HepG2 (cell line): ENCODE measurements around the gene BTBD7. TPM values are rescaled to one million over a fixed set of nuclear protein-coding genes. Genes with fewer than 3 reads are reported as not detected.

Experiments used
- BORCS8-MEF2B ChIP-seq: sonication (generic); formaldehyde crosslinking; IDR thresholded peaks from 2 replicates; pipeline ENCODE4 v1.8.0; 2022; ENCODE audit warnings: mild to moderate bottlenecking, missing genetic modification reagents
- CENPX ChIP-seq: sonication (generic); formaldehyde crosslinking; IDR thresholded peaks from 2 replicates; pipeline ENCODE4 v1.9.0; 2021; ENCODE audit warnings: mild to moderate bottlenecking, missing genetic modification reagents, moderate library complexity
- EED ChIP-seq: sonication (generic); formaldehyde crosslinking; IDR thresholded peaks from 2 replicates; pipeline ENCODE4 v1.5.0; 2020; ENCODE audit warnings: mild to moderate bottlenecking, missing genetic modification reagents
- FOXP1 ChIP-seq, 2 experiments: fragments of 450-650 bp in 1 of 2; IDR thresholded peaks; 2 replicates each; pipeline ENCODE4 v1.6.1; 2017 to 2018; ENCODE audit warnings: antibody characterized with exemption in 1 of 2
- GATAD1 ChIP-seq: IDR thresholded peaks from 2 replicates; pipeline ENCODE4 v1.6.1; 2016; ENCODE audit warnings: missing genetic modification reagents, missing compliant biosample characterization
- GFI1 ChIP-seq: sonication (generic); formaldehyde crosslinking; IDR thresholded peaks from 2 replicates; pipeline ENCODE4 v1.5.0; 2020; ENCODE audit warnings: missing genetic modification reagents, mild to moderate bottlenecking, borderline replicate concordance
- HDAC2 ChIP-seq: sonication (generic); formaldehyde crosslinking; IDR thresholded peaks from 2 replicates; pipeline ENCODE4 v1.4.0; 2020; ENCODE audit warnings: missing genetic modification reagents
- HNRNPK ChIP-seq: fragments of 200-400 bp; formaldehyde crosslinking; IDR thresholded peaks from 2 replicates; pipeline ENCODE4 v1.6.1; 2018; ENCODE audit warnings: low read length, low read depth, moderate library complexity, mild to moderate bottlenecking; ENCODE audit not compliant: poor library complexity, severe bottlenecking
- HOXA5 ChIP-seq: sonication (generic); formaldehyde crosslinking; IDR thresholded peaks from 2 replicates; pipeline ENCODE4 v1.4.0; 2020; ENCODE audit warnings: missing genetic modification reagents
- IRF2 ChIP-seq: IDR thresholded peaks from 2 replicates; pipeline ENCODE4 v1.6.1; 2018; ENCODE audit warnings: missing genetic modification reagents, missing compliant biosample characterization
- KDM5B ChIP-seq: sonication (generic); formaldehyde crosslinking; IDR thresholded peaks from 2 replicates; pipeline ENCODE4 v1.4.0; 2020; ENCODE audit warnings: missing genetic modification reagents, mild to moderate bottlenecking, borderline replicate concordance
- MED1 ChIP-seq: sonication (generic); formaldehyde crosslinking; IDR thresholded peaks from 2 replicates; pipeline ENCODE4 v1.4.0; 2020; ENCODE audit warnings: missing genetic modification reagents
- MED13 ChIP-seq: sonication (generic); formaldehyde crosslinking; IDR thresholded peaks from 2 replicates; pipeline ENCODE4 v1.5.0; 2020; ENCODE audit warnings: missing genetic modification reagents
- MEF2D ChIP-seq: sonication (generic); formaldehyde crosslinking; IDR thresholded peaks from 2 replicates; pipeline ENCODE4 v1.5.1; 2020; ENCODE audit warnings: mild to moderate bottlenecking, missing genetic modification reagents
- NFYB ChIP-seq: sonication (generic); formaldehyde crosslinking; IDR thresholded peaks from 2 replicates; pipeline ENCODE4 v1.4.0; 2020; ENCODE audit warnings: missing genetic modification reagents
- NR2C2 ChIP-seq: sonication (generic); formaldehyde crosslinking; IDR thresholded peaks from 2 replicates; pipeline ENCODE4 v1.4.0; 2020; ENCODE audit warnings: missing genetic modification reagents, mild to moderate bottlenecking, moderate library complexity, borderline replicate concordance
- NRL ChIP-seq: sonication (generic); formaldehyde crosslinking; IDR thresholded peaks from 2 replicates; pipeline ENCODE4 v1.5.0; 2020; ENCODE audit warnings: missing genetic modification reagents, mild to moderate bottlenecking, moderate library complexity, borderline replicate concordance
- RAD51 ChIP-seq: fragments of 450-650 bp; IDR thresholded peaks from 2 replicates; pipeline ENCODE4 v1.6.1; 2016; ENCODE audit warnings: borderline replicate concordance
- SAFB2 ChIP-seq: sonication (generic); formaldehyde crosslinking; IDR thresholded peaks from 2 replicates; pipeline ENCODE4 v1.5.1; 2020; ENCODE audit warnings: missing genetic modification reagents, low read depth, mild to moderate bottlenecking, borderline replicate concordance
- SMYD3 ChIP-seq: sonication (generic); formaldehyde crosslinking; IDR thresholded peaks from 2 replicates; pipeline ENCODE4 v1.8.1; 2023; ENCODE audit warnings: mild to moderate bottlenecking, missing genetic modification reagents
- TBP ChIP-seq: sonication (generic); formaldehyde crosslinking; IDR thresholded peaks from 2 replicates; pipeline ENCODE4 v1.5.0; 2020; ENCODE audit warnings: missing genetic modification reagents
- THAP11 ChIP-seq: IDR thresholded peaks from 2 replicates; pipeline ENCODE4 v1.6.1; 2016; ENCODE audit warnings: missing biosample characterization, missing genetic modification reagents
- THAP7 ChIP-seq: sonication (generic); formaldehyde crosslinking; IDR thresholded peaks from 2 replicates; pipeline ENCODE4 v1.8.1; 2023; ENCODE audit warnings: mild to moderate bottlenecking, missing genetic modification reagents
- YEATS4 ChIP-seq: sonication (generic); formaldehyde crosslinking; IDR thresholded peaks from 2 replicates; pipeline ENCODE4 v1.4.0; 2020; ENCODE audit warnings: missing genetic modification reagents, borderline replicate concordance
- ZBTB14 ChIP-seq: sonication (generic); formaldehyde crosslinking; IDR thresholded peaks from 2 replicates; pipeline ENCODE4 v1.4.0; 2020; ENCODE audit warnings: missing genetic modification reagents
- ZFY ChIP-seq: sonication (generic); formaldehyde crosslinking; IDR thresholded peaks from 2 replicates; pipeline ENCODE4 v1.4.0; 2020; ENCODE audit warnings: missing genetic modification reagents
- ZNF800 ChIP-seq: sonication (generic); formaldehyde crosslinking; IDR thresholded peaks from 2 replicates; pipeline ENCODE4 v1.4.0; 2020; ENCODE audit warnings: missing genetic modification reagents
- polyA plus RNA-seq, 8 experiments: library from polyadenylated mRNA; depleted of rRNA in 3 of 8; stranded (reverse) in 7 of 8; unstranded in 1 of 8; fragments of >200 nt; fragmentation: Illumina TruSeq in 4 of 8; extraction: Trizol in 4 of 8; gene quantifications; 2 replicates each; pipeline versions ENCODE4 v1.2.1 to v1.2.3, GENCODE V29; 2011 to 2016; ENCODE audit warnings: low read depth in 4 of 8, missing spikeins in 1 of 8, mixed read lengths in 1 of 8; ENCODE audit not compliant: insufficient read depth in 1 of 8
- total RNA-seq, 5 experiments: library from RNA; depleted of rRNA; stranded (reverse); fragments of >200 nt; fragmentation: Illumina TruSeq; extraction: Trizol; gene quantifications; 2 replicates each; pipeline ENCODE4 v1.2.3, GENCODE V29; 2016; ENCODE audit warnings: low read depth in 1 of 5

BTBD7 gene
- total and polyA plus RNA-seq, 2 of the 13 experiments (the other 11 are each of a cell fraction or from before 2014, with no cell fraction given): 11.6 to 15.2 TPM

- no peak for TF ChIP-seq EED (CRISPR knock-in tag)
- TF ChIP-seq TBP (CRISPR knock-in tag): 0 out of 2 replicates have a peak, but pooled peaks have one; percentile 51
- TF ChIP-seq GATAD1 (CRISPR knock-in tag): peak; percentile 49; the same call in 1 of the 2 replicates
- TF ChIP-seq ZFY (CRISPR knock-in tag): peak; percentile 55; the same call in 1 of the 2 replicates
- no peak for TF ChIP-seq GFI1 (CRISPR knock-in tag)
- TF ChIP-seq ZNF800: peak; percentile 78
- peak; percentile 53; the same call in 1 of the 2 replicates for TF ChIP-seq KDM5B (CRISPR knock-in tag)
- peak; percentile 37; the same call in 1 of the 2 replicates for TF ChIP-seq RAD51
- TF ChIP-seq BORCS8-MEF2B: peak; percentile 74
- peak; percentile 52 for TF ChIP-seq HNRNPK
- TF ChIP-seq HOXA5 (CRISPR knock-in tag): peak; percentile 73
- TF ChIP-seq SMYD3 (CRISPR knock-in tag): peak; percentile 92
- peak; percentile 21; the same call in 1 of the 2 replicates for TF ChIP-seq IRF2 (CRISPR knock-in tag)
- 0 out of 2 replicates have a peak, but pooled peaks have one; percentile 24 for TF ChIP-seq THAP7 (CRISPR knock-in tag)
- TF ChIP-seq YEATS4 (CRISPR knock-in tag): peak; percentile 94
- no peak for TF ChIP-seq FOXP1 (IDR thresholded peaks at IDR 0.05)
- TF ChIP-seq FOXP1 (CRISPR knock-in tag; IDR thresholded peaks at IDR 0.05): 0 out of 2 replicates have a peak, but pooled peaks have one; percentile 6
- peak; percentile 25; the same call in 1 of the 2 replicates for TF ChIP-seq NR2C2 (CRISPR knock-in tag)
- TF ChIP-seq THAP11 (CRISPR knock-in tag): peak; percentile 77
- peak; percentile 52 for TF ChIP-seq MED1 (CRISPR knock-in tag)
- TF ChIP-seq MED13 (CRISPR knock-in tag): peak; percentile 56; the same call in 1 of the 2 replicates
- peak; percentile 15; the same call in 1 of the 2 replicates for TF ChIP-seq NRL
- TF ChIP-seq HDAC2 (CRISPR knock-in tag): peak; percentile 70; the same call in 1 of the 2 replicates
- TF ChIP-seq ZBTB14 (CRISPR knock-in tag): peak; percentile 61; the same call in 1 of the 2 replicates
- no peak for TF ChIP-seq MEF2D (CRISPR knock-in tag)
- no peak for TF ChIP-seq NFYB (CRISPR knock-in tag)
- peak; percentile 48; the same call in 1 of the 2 replicates for TF ChIP-seq SAFB2 (CRISPR knock-in tag)
- TF ChIP-seq CENPX: no peak
These were observed at the start of gene BTBD7 (continued) for GRCh38 chr14:93332853-93333630.
